Activated CD4-positive, CD25-positive, alpha-beta regulatory T cell (primary cell): Measurements from ENCODE around the gene SPATA46.
"Not testable (repeated sequence)": the region's sequence is repeated elsewhere in the genome, so short reads cannot be mapped to it uniquely, and the experiment has no call there.

Source experiments
- DNase-seq, 4 experiments: peaks; one replicate each; lab custom pipeline; 2025; lab: John Stamatoyannopoulos, UW

SPATA46 gene

DNA sequence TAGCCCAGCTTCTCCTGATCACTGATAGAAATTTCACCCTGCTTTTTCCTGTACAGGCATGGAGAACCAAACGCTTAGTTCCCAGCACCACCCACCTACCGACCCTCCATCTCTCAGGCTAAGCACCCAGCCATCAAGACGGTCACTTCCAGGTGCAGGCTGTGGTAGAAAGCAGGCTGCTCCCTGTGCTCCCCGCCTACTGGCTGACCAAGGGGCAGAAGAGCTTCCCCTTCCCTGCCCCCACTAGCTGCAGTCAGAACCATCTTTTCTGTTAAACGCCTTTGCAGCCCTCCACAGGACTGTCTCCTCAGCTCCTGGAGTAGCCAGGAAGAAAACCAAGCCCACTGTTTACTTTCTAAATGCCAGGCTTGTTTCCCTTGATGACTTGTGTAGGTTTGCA is 23.0 kb downstream of the SPATA46 start:
- DNase-seq: no peak

DNA sequence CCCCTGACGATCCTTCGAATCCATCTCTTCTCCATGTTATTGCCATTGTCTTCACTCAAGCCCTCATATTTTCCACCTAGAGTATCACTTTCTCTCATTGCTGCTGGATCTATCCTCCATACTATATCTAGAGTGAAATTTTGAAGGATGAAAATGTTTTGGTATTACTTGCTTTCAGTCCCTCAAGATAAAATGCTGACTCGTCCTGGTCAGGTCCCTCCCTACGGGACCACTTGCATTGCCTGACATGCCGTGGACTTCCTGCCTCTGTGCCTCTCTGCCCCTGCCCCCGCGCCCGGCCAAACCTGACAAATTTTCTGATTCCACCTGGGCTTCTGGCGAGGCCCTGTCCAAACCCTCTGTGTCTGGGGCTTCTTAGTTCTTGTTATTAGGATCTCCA is 23.6 kb downstream of the SPATA46 start:
- no peak for DNase-seq

DNA sequence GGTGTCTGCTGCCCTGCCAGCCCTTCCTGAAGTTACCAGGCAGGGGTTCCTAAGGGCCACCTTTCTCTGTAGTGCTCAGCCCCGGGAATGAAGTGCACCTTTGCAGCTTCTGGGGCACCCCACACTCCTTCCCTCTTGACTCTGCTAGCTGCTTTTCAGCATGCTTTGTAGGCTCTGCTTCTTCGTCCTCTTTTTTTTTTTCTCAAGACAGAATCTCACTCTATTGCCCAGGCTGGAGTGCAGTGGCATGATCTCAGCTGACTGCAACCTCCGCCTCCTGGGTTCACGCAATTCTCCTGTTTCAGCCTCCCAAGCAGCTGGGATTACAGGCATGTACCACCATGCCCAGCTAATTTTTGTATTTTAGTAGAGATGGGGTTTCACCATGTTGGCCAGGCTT is 24.8 kb downstream of the SPATA46 start:
- not testable (repeated sequence) for DNase-seq

DNA sequence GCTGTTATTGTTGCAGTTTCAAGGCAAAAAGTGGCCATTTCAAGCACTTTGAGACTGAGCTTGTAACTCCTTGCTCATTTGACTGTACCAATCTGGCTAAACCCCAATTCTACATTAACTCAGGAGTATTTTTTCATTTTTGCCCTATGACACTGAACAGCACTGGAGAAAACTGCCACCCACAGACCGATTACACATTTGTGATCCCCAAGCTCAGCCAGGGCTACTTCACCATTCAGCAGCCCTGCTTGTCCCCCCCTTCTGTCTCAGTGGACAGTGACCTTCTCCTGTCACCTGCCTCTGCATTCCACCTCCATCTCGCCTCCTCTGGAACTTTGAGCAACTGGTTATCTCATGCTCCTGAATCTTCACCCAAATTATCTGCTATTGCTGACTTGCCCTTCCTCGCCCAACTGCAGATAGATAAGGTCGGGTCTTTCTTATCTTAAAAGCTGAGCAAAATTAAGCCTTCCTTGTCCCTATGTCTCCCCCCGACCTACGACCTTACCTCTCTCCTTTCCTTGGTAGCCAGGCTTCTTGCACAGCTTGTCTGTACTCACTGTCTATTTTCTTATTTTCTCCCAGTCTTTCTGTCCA is 25.3 kb downstream of the SPATA46 start:
- no peak for DNase-seq

DNA sequence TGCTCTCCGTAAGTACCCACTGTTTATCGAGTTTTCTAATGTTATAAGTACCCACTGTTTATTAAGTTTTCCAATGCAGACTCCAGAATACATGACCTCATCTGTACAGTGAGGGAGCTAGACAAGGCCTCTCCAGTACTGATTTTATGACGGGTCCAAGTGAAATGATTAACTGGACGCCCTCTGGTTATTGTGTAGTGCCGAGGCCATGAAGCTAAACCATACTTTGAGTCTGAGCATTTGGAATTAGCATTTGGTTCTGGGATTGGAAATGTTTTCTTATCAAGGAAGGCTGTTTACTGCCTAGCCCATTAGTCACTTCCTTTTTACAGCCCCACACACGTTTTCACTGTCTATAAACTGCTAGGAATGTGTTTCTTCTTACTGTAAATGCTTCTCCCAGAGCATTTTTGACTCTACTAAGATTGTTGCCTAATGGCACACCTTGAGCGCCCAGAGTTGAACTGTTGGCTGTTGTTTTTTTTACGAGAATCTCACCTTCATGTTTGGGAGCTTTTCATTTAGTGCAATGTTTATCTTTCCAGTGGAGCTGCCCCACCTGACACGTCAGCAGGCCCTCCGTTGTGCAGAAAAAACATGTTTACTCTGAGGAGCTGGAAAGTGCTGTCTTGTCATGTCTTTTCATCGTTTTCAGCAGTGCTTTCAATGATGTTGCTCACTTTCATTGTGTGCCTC is 26.9 kb downstream of the SPATA46 start:
- DNase-seq: no peak

DNA sequence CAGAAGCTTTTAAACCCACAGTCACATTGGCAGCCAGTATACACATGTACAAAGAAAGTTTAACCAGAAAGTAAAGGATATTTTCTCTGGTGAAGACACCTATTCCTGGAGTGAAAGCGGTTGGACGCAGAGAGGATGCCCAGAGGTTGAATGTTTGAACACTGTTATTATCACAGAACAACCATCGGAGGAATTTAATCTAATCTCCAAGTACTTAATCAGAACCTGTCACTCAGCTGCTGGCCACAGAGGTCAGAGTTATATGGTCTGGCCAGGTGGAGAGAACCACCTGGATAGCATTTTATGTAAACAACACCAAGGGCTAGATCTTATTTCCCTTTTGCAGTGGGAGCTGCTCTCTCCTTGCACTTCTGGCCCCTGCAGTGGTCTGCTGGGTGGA is 29.4 kb downstream of the SPATA46 start:
- DNase-seq: no peak

DNA sequence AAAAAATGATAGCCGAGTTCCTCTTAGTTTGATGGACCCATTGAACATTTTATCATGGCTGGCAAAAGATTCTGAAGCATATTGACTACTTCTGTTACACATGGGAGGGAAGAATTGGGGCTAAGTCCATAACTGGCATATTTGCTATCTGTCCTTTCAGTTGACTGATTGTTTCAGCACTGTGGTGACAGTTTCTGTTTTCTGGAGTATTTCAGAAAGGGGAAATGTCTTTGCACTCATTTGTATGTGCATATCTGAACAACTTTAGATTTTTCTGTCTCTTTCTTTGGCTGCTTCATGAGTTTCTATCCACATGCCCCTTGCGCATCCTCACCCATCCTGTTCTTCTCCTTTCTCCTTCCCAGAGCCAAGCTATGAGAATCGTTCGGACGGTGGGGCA is 33.2 kb downstream of the SPATA46 start:
- no peak for DNase-seq

DNA sequence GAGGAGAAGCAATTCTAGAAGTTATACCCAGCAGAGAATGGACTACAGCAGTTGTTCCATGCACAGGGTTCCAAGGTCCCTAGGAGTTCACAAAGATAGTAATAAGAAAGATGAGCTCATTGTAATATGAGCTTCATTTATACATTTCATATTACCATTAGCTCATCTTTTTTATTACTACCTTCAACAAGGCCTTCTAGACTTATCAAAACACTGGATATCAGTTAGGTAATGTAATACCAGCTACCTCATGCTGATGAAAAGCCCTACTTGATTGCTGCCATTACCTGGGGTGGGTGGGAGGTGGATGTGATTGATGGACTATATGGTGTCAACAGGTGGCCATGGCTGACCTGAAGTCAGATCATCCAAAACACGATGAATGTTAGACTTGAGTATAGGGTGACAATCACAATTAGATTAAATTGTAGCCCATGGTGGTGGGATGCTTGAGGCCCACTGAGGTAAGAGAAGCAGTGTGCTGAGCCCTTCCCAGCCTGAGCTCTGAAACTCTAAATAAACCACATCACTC is 34.1 kb downstream of the SPATA46 start:
- DNase-seq: no peak

DNA sequence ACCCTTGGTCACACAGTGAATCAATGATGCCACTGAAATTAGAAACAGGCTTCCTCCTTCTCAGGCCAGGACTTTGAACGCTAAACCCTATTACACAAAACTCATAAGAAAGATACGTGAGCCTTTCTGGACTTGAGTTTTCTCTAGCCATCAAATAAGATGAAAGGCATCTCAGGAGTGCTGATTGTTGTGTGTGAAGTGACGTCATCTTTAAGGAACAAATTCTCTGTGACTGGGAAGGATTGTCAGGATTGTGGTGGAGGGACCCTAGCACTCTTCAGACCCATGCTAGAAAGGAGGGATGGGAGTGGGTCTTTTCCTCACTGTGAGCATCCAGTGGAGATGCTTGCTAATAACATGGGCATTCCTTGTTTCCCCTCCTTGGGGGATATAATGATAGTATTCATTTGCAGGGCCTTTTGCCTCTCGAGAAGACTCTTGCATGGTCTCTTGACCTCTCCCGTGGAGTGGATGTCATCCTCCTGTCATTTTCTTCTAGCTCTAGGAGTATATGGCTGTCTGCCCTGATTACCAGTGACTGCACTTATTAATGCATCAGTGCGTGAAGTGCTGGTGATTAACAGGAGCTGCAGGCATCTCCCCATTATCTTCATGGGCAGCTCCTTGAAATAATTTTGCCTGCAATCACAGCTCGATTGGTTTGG is 39.9 kb downstream of the SPATA46 start:
- DNase-seq: no peak

DNA sequence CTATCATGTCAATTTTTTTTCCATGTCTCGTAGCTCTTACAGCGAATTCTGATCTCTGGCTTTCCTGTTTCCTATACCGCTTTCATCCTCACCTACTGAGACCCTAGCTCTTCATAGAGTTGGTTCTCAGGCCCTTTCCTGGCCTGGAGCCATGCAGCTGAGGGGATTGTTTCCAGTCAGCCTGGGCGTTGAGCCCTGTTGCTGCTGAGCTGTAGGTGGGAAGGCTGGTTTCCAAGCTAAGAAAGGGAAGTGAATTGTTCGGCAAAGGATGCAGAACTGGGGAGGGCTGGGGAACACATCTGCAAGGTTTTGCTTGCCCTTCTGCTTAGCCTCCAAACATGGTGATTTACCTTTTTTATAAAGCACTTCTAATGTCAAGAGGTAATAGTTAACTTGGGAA is 41.5 kb downstream of the SPATA46 start:
- no peak for DNase-seq

DNA sequence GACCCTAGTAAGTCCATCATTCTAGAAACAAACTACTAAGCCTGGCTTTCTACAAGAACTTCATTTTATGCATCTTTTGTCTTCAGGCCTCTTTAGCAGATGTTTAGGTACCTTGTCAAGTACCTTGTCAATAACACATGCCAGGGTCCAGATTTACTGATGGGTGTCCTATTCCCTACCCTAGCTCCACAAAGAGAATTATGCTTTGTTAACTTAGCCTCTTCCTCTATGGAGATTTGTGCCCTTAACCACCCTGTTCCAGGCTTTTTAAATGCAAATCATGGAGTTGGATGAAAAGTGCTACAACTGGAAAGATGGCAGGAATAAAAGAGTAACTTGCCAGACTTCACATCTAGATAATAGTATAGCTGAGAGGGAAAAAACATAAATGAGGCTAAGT is 42.7 kb downstream of the SPATA46 start:
- DNase-seq: no peak

DNA sequence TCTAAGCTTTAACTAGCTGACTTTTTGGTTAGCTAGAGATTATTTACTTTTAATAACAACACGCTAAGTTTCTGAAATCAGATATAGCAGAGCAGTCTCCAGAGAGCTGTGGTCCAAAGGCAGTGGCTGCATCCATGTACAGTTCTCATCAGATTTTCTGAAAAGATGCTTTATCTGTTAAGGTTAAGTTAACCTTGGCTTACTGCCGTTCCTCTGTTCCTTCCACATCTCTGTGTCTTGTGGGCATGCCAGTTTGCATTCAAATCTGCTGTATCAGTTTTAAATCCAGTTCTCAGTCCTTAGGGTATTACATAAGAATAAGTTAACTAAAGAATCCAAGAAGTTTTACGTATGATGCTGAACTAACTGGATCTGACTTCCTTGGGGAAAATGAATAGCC is 46.8 kb downstream of the SPATA46 start:
- no peak for DNase-seq

DNA sequence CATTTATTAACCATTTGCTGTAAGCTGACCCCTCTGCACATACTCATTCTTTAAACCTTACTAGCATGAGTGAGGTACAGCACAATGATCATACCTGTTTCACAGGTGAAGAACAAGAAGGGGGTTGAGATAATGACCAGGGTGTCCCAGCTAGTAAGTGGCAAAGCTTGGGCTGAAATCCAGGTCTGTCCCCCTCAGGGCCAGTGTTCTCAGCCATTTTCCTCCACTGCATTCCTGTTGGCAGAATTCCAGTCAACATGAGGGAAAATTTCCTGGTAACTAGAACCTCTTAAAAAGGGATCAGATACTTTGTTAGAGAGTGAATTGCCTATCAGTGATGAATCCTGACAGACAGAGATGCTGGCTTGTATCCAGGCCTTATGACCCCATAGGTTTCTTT is 48.1 kb downstream of the SPATA46 start:
- no peak for DNase-seq

DNA sequence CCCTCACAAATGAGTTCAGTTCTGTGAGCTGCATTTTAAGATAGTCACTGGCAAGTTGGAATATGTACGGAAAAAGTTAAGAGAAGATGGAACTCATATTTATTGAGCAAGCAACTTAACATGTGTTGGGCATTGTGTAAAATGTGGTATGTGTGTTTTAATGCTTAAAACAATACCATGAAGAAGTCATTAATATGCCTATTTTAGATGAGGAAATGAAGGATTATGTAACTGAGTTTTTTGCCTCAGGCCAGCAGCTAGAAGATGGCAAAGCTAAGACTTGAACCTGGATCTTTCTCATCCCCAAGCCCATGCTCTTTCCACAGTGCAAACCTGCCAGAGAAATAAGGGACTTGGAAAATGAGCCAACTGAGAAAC is 48.9 kb downstream of the SPATA46 start:
- no peak for DNase-seq

DNA sequence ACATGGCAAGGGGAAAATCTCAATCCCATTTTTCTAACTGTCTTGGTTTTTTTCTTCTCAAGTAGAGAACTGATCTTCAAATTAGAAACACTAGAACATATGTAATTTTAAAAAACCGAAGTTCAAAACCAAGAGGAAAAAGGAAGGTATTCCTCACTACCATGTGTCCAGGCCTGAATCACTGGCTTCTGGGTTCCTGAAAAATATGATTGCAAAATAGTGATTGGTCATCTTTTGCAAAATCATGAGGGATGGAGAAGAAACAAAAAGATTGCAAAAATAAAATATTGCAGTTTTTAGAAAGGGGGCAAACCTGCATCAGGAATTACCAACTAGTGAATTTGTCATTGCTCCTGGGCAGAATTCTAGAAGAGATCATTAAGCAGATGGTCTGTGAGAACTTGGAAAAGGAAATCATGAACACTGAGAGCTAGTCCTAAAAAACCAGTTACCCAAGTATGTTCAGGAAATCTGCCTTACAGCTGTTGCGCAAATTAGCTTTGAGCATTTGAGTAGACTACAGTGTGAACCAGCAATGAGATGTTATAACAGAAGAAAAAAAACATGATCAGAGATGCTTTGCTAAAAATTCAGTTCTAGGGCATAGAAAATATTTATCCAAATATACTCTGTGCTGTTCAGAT is 49.4 kb downstream of the SPATA46 start:
- no peak for DNase-seq

DNA sequence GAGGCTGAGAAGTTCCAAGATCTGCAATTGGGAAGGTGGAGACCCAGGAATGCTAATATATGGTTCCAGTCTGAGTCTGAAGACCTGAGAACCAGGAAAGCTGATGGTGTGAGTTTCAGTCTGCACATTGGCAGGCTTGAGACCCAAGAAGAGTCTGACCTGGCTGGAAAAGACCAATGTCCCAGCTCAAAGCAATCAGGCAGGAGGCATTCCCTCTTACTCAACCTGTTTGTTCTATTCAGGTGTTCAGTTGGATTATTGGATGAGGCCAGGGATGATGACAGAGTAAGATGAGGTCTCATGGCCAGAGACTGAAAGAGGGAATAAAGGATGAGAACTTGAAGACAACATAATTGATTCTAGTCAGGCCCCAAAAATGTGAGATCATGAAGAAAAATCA is 50.1 kb downstream of the SPATA46 start:
- no peak for DNase-seq

DNA sequence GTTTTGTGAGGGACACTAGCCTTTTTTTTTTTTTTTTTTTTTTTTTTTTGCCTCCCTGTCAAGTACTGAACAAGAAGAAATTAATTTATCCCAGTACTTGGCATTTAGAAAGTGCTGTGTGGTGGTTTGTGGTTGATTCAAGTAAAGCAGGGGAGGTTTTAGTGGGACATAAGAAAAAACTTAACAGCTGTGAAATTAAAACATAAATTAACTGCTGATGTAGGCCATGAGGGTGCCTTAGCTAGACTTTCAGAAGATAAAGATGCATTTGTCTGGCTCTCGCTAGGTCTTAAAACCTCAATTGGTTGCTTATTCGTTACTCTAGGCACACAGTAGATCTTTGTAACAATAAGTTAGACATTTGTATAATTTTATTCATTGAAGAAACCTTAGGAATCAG is 52.3 kb downstream of the SPATA46 start:
- DNase-seq: no peak
